Endodermal cell (in vitro differentiated cells): ENCODE results near the gene KRTAP22-1. TPM values are rescaled to one million over a fixed set of nuclear protein-coding genes. Genes with fewer than 3 reads are reported as not detected.

Experiments used
- DNase-seq: peaks from one replicate; pipeline ENCODE4 v3.0.0-alpha.2; 2017
- H3K27ac ChIP-seq: 2 replicates; pipeline ENCODE4 v1.5.1; 2013; ENCODE audit warnings: mild to moderate bottlenecking, low read depth, low read length, moderate library complexity
- H3K27me3 ChIP-seq: 2 replicates; pipeline ENCODE4 v1.6.1; 2013; ENCODE audit warnings: mild to moderate bottlenecking, low read length, moderate library complexity; ENCODE audit not compliant: insufficient read depth, control insufficient read depth, poor library complexity, severe bottlenecking
- H3K36me3 ChIP-seq: 2 replicates; pipeline ENCODE4 v1.7.0; 2013; ENCODE audit warnings: mild to moderate bottlenecking, low read length, moderate library complexity; ENCODE audit not compliant: control insufficient read depth, insufficient read depth
- H3K4me1 ChIP-seq: one replicate; pipeline ENCODE4 v1.7.0; 2013; ENCODE audit warnings: low read length; ENCODE audit not compliant: control insufficient read depth, insufficient read depth
- H3K4me3 ChIP-seq: 2 replicates; pipeline ENCODE4 v1.5.1; 2013; ENCODE audit warnings: mild to moderate bottlenecking, low read length, moderate library complexity
- H3K9ac ChIP-seq: 2 replicates; pipeline ENCODE4 v1.6.1; 2013; ENCODE audit warnings: mild to moderate bottlenecking, low read length, moderate library complexity; ENCODE audit not compliant: poor library complexity, severe bottlenecking; ENCODE audit errors: extremely low read depth
- H3K9me3 ChIP-seq: 2 replicates; pipeline ENCODE4 v1.6.1; 2013; ENCODE audit warnings: mild to moderate bottlenecking, low read length, moderate library complexity; ENCODE audit not compliant: control insufficient read depth
- H3K27ac Mint-ChIP-seq: 2 replicates; pipeline ENCODE4 v1.8.0; 2020; ENCODE audit warnings: mixed read lengths
- H3K27me3 Mint-ChIP-seq: 2 replicates; pipeline ENCODE4 v1.8.0; 2021; ENCODE audit warnings: mild to moderate bottlenecking, mixed read lengths; ENCODE audit not compliant: insufficient read depth
- H3K36me3 Mint-ChIP-seq: 2 replicates; pipeline ENCODE4 v1.8.0; 2020; ENCODE audit warnings: low read depth, mixed read lengths
- H3K4me1 Mint-ChIP-seq: 2 replicates; pipeline ENCODE4 v1.8.0; 2020; ENCODE audit warnings: mixed read lengths
- H3K4me3 Mint-ChIP-seq: 2 replicates; pipeline ENCODE4 v1.8.0; 2020; ENCODE audit warnings: mild to moderate bottlenecking, moderate library complexity, mixed read lengths
- H3K9me3 Mint-ChIP-seq: 2 replicates; pipeline ENCODE4 v1.8.0; 2020; ENCODE audit warnings: mild to moderate bottlenecking, mixed read lengths
- WGBS, 2 experiments: methylation state at CpG; one replicate each; pipeline versions ENCODE4 v1.1.5 to v1.1.7; 2013; ENCODE audit warnings: missing lambda C conversion rate in 2 of 2, mixed read lengths in 1 of 2; ENCODE audit not compliant: insufficient coverage in 1 of 2, insufficient read length in 1 of 2; 5-methylcytosine and 5-hydroxymethylcytosine counted together
- total RNA-seq, 2 donors: library from RNA; stranded (reverse); fragmentation: NEBNext Ultra II Directional in 1 of 2; extraction: Animal tissue kit (Norgen Biotek cat#: 25700) in 1 of 2; gene quantifications; 2 replicates in 1 of 2; 3 replicates in 1 of 2; pipeline ENCODE4 v1.2.1, GENCODE V29; 2021
- TF ChIP-seq, protein P1 (sequence below): fragments of 200-600 bp; sonication (generic); conservative IDR thresholded peaks from 2 replicates; pipeline ENCODE4 v1.5.0; 2021; ENCODE audit warnings: antibody characterized with exemption, mild to moderate bottlenecking

Gene KRTAP22-1
- total RNA-seq, 2 donors from 2014 or later, result not detected

- Mint-ChIP-seq H3K9me3 (peaks cover 48% of the 10 kb centered on the region), H3K4me1 (no peaks in the 10 kb centered on the region), H3K27ac (no peak overlapping the region), H3K27me3 (no peaks in the 10 kb centered on the region), H3K4me3 (no peak overlapping the region), H3K36me3 (no peaks in the 10 kb centered on the region)
- Histone ChIP-seq H3K36me3 (no peaks in the 10 kb centered on the region), H3K9ac (no peak overlapping the region), H3K9me3 (no peaks in the 10 kb centered on the region), H3K4me1 (no peaks in the 10 kb centered on the region), H3K27me3 (no peaks in the 10 kb centered on the region), H3K4me3 (no peak overlapping the region), H3K27ac (no peak overlapping the region)
- TF ChIP-seq, protein P1, sequence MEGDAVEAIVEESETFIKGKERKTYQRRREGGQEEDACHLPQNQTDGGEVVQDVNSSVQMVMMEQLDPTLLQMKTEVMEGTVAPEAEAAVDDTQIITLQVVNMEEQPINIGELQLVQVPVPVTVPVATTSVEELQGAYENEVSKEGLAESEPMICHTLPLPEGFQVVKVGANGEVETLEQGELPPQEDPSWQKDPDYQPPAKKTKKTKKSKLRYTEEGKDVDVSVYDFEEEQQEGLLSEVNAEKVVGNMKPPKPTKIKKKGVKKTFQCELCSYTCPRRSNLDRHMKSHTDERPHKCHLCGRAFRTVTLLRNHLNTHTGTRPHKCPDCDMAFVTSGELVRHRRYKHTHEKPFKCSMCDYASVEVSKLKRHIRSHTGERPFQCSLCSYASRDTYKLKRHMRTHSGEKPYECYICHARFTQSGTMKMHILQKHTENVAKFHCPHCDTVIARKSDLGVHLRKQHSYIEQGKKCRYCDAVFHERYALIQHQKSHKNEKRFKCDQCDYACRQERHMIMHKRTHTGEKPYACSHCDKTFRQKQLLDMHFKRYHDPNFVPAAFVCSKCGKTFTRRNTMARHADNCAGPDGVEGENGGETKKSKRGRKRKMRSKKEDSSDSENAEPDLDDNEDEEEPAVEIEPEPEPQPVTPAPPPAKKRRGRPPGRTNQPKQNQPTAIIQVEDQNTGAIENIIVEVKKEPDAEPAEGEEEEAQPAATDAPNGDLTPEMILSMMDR, result no peak
- DNase-seq, result no peak
- WGBS, 2 experiments, result 56% methylated on average over 2 of the region's 4 CpGs; no CpG with 5 or more reads in 1 of the 2 experiments
Measured at GRCh38 chr21:30628109-30628508, 27.2 kb downstream of the KRTAP22-1 start.

GRCh38 chr21:30629200-30629599 lies 28.3 kb downstream of the KRTAP22-1 start:
- Histone ChIP-seq H3K36me3 (no peaks in the 10 kb centered on the region), H3K4me1 (no peaks in the 10 kb centered on the region), H3K9me3 (no peaks in the 10 kb centered on the region), H3K27ac (no peak overlapping the region), H3K4me3 (no peak overlapping the region), H3K27me3 (no peaks in the 10 kb centered on the region), H3K9ac (no peak overlapping the region)
- 82% methylated on average over 1 of the region's 1 CpG; no CpG with 5 or more reads in 1 of the 2 experiments for WGBS, 2 experiments
- H3K27ac Mint-ChIP-seq, result no peak overlapping the region
- H3K4me1 Mint-ChIP-seq, result no peaks in the 10 kb centered on the region
- DNase-seq, result no peak
- no peaks in the 10 kb centered on the region for H3K36me3 Mint-ChIP-seq
- no peaks in the 10 kb centered on the region for H3K27me3 Mint-ChIP-seq
- H3K9me3 Mint-ChIP-seq, result peaks cover 46% of the 10 kb centered on the region
- TF ChIP-seq, protein P1, result no peak
- no peak overlapping the region for H3K4me3 Mint-ChIP-seq

DNA sequence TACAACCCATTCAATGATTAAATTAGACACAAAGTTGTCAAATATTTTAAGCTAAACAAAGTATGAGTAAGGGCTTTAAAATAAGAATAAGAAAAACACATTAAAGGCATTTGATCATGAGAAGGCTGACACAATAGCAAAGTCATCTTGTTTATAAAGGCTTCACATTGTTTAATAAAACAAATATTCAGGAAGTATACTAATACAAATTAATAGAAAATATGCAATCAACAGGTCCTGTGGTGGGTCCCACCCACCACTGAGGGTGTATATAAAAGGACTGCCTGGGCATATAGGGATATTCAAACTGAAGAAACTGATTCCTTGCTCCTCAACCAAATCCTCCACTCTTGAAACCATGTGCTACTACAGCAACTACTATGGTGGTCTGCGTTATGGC lies 34.0 kb downstream of the KRTAP22-1 start, which contains the start of gene KRTAP20-2:
Gene KRTAP20-2, plus strand, starts transcription at position 301 of the 400 bp plus-strand sequence. Its CDS starts 58 bp downstream, at position 359.
- H3K9ac ChIP-seq, result no peak within 1 kb of the TSS
- no peak within 1 kb of the TSS for H3K4me3 Mint-ChIP-seq
- H3K9me3 ChIP-seq, result no peaks in the 10 kb centered on the region
- no peak within 1 kb of the TSS for H3K4me3 ChIP-seq
- 88 to 100% methylated on average over 1 of the region's 1 CpG for WGBS, 2 experiments
- H3K27ac ChIP-seq, result no peak within 1 kb of the TSS
- TF ChIP-seq, protein P1, result no peak
- no peaks in the 10 kb centered on the region for H3K4me1 Mint-ChIP-seq
- H3K27me3 ChIP-seq, result no peaks in the 10 kb centered on the region
- no peaks in the 10 kb centered on the region for H3K36me3 Mint-ChIP-seq
- peaks cover 30% of the 10 kb centered on the region for H3K9me3 Mint-ChIP-seq
- H3K36me3 ChIP-seq, result no peaks in the 10 kb centered on the region
- no peak for DNase-seq
- H3K4me1 ChIP-seq, result no peaks in the 10 kb centered on the region
- no peaks in the 10 kb centered on the region for H3K27me3 Mint-ChIP-seq
- no peak within 1 kb of the TSS for H3K27ac Mint-ChIP-seq
